8988T (cell line): Measurements from ENCODE around the gene NRP1.

Experiments
- DNase-seq: peaks from one replicate; pipeline ENCODE4 v3.0.0; 2011

The NRP1 gene

DNA sequence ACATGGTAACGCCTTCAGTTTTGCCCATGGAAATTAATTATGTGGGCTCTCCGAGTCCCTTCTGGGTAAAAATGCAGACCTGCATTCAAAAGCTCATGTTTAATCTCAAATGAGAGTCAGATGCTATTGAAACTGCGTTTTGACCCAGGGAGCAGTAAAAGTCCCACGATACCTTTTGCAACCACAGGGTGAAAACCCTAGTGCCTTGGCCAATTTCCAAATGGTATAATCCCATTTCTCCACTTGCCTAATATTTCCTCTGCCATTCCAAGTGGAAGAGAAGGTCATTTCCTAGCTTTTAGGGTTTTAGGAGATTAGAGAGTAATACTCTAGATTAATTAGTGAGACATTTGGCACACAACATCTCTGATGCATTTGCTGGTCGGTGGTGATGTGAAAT, 132.5 kb downstream of the NRP1 start:
- no peak for DNase-seq

DNA sequence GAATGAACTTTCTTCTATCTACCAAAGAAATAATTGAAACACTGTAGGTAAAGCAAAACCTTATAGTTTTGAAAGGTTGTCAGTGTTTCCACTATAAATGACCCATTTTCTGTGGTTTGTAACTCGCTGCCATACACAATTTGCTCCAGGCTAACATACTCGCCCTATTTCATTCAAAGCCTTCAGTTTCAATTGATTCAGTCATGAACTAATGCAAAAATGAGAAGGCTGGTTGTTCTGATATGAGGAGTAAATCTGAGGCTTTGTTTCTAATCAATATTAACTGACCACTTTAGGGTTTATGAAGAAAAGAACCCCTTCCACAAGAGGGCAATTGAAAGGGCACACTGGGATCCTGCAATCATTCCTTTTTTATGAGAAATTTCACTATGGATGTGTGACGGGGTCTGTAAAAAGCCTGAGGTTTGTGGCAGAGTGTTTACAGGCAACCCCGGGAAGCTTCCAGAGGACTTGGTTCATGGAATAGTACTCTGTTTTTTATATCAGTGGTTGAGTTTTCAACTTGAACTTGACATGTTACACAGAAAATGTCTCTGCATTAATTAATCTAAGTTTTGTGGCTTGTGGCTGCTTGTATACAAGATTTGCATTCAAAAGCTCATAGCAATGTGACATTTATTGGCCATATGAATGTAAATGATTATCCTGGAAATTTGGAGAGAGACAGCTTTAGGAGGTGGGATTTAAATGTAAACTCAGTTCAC, 133.2 kb downstream of the NRP1 start:
- no peak for DNase-seq

DNA sequence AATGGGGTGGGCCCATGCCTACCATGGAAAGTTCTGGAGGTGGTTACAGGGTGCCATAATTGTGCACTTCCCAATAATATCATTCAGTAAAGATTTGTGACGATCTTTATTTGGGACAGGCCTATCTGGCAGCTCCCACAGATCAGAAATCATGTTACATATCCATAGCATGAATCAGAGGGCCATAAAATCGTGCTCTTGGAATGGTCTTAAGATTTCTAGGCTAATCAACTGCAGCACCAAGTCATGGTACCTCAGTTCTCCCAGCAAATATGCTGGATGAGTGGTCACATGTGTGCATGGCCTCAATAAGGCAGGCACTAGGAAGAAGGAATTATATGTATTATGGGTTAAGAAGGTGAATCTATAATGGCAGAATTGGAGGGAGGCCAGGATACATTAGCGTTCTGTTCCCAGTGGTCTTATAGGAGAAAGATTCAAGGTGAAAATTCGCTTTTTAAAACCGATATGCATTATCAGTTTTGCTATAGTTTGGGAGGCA, 134.7 kb downstream of the NRP1 start:
- DNase-seq: no peak

DNA sequence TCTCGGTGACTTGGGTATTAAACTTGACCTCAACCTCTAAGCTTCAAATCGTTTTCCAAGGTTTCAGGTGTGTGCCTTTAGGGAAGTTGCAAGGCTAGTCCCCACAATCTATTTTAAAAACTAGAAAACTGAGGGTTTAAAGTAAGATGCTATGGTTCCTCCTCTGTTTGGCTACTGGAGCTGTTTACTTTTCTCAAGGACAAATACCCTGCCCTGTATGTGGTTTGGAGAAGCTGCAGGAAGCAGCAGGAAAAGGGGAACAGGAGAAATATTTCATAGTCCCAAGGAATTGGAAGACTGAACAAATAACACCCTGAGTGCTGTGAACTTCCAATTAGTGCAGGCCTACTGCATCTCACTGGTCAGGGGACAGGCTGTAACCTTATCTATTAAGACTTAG, 135.9 kb downstream of the NRP1 start:
- no peak for DNase-seq

DNA sequence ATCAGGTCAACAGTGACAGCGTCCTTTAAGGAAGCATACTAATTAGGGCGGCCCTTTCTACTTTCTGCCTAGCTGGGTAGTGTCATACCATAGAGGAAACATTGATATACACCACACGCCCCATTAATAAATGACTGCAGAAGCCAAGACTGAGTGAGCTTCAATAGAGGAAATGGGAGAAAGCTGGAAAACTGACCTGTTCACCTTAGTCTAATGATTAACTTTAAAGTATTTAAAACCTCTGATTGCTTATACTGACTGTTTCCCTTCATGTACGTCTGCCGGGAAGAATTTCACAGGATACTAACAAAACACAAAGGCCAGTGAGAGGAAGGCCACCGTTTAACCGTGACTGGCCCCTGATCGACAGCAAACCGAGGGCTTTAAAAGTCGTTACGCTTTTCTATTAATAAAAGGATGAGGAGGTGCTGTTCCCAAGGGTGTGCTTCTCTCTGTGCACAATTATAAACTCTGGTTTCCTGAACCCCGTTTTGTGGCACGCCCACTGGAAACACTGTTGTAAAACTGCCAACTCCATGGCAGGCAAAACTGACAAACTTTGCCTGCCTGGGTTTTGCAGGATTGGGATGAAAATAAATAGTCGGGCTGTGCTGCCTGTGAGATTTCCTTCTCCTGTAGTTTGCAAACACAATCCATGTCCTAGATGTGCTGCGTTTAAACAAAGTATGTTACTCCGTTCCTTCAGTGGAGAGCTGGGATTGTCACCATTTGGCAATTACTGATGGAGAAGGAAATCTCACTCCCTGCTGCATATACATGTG, 137.6 kb downstream of the NRP1 start:
- no peak for DNase-seq

DNA sequence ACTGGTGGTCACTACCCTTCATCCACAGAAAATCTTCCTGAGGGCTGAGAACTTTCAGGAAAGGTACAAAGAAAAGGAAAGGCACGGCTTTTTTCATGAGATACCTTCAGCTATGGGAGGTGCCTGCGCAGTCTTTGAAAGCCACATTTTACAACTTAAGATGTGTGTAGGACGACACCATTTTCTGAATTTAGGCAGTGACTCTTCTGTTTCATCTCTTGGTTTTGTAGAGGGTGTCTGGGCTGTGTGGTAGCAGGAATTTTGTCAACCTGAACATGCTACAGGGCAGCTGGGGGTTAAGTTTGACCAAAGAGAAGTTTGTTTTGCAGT, 138.1 kb downstream of the NRP1 start:
- no peak for DNase-seq

DNA sequence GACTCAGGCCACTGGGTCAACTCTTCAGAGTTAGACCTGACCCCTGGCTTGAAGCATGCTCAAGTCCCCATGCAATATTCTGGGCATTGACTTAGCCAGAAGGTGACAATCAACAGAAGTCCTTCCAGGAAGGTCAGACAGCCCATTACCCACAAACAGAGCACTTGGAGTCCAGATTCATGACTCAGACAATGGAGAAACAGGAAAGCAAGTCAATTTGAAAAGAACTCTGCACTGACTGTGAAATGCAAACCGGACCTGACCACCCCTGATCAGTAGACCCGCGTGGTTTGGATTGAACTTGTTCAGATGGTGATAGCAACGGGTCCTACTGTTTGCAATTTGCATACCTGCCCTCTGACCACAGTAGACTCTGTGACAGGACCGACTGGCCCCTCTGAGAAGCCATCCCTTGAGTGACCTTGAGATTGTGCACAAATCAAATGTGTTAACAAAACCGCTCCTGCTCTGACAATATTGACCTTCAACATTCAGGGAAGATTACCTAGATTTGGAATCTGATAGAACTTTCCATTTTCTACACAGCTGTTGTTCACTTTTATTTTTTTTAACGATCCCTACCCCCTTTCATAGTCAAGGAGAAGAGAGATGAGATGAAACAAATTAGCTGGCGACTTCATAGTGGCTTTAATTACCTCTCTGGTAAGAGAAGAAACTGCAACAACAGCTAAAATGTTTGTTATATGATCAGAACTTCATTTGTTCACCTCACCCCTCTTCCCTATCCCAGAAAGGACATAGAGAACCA, 138.7 kb downstream of the NRP1 start:
- DNase-seq: no peak

DNA sequence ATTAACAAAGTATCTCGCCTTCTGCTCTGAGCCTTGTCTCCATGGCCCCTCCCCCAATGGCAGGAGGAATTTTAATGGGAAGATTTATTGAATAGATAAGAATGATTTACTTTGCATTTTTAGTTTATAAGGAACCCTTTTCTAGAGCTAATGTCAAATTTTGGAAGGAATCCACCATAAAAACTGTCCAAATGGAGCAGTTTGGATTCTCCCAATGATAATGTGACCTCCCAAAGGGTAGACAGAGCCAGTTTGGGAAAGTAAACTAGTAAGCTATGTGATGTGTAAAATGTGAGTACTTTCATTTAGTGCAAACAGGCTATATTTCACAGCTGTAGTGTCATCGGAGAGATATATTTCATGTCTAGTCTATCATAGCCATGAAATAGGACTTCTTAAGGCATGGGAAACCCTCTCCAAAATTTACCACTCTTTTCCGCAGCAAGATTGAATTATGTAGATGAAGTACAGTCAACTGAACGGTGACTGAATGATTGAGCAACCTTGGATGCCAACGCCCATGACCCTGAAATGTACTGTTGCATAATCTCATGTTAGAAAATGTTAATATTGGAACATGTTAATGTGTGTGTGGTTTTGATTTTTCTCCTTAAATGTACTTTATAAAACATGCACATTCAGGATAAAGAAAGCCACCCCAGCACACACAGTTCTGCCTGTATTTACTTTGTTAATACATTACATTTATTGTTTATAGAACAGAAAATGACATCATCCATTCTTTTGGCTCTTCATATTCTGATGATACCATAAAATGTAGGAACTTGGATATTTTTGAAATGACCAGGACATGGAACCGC, 140.6 kb downstream of the NRP1 start:
- no peak for DNase-seq

DNA sequence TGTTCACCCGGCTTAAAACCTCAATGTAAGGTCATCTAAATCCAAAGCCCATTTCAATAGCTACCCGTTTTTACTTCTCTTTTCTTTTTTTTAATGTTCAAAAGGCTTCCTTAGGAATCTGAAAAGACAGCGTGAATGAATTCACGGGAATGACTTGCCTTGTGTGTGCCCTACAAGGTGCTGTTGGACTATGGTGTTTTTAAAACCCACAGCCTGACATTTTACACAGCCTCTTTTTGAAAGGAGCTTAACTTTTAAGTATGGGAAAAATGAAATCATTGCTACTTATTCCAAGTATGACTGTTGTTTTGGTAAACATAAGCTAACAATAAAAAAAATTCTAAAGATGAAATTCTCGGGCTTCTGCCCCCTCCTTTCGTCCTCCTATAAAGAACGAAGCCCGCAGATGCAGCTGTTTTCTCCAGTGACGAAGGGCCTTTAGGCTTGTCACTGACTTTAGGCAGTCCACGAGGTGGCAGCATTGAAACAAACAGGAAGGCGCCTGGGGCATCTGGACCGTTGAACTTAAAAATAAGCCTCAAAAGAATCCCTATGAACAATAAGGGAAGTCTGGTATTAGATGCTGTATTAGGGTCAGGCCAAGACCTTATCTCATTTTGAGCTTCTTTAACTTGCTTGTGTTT, 141.3 kb downstream of the NRP1 start:
- peak; percentile 39 for DNase-seq

DNA sequence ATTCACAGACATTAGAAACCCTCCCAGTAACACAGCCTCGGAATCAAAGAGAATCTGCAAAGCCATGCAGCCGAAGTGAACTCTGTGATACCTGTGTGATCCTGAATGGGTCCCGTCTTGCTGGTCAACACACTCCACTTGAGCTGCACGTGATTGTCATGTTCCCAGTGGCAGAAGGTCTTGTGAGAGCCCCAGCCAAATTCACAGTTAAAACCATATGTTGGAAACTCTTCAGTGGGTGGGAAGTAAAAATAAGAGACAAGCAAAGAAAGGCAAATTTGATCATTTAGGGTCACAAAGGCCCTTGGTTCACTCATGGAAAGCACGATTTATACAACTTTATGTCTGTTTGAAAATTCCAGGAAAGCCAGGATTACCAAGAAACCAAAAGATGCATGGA, 142.3 kb downstream of the NRP1 start:
- DNase-seq: no peak

DNA sequence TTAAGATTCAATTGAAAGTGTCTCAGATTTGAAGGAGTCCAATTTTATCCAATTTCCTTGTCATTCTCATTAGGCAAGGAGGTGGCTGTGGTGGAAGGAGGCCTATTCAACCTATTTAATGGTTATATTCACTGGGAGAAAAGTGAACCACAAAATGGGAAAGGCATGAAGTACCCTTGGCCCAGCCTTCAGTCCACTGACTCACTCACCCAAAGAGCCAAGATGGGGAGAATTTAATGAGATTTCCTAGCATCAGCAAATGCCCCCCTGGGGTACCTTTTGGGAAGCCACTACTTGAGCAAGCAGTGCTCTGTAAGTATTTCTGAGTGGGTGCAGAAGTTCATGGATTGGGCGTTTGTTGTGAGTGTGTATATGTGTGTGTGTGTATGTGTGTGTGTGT, 144.1 kb downstream of the NRP1 start:
- DNase-seq: no peak

DNA sequence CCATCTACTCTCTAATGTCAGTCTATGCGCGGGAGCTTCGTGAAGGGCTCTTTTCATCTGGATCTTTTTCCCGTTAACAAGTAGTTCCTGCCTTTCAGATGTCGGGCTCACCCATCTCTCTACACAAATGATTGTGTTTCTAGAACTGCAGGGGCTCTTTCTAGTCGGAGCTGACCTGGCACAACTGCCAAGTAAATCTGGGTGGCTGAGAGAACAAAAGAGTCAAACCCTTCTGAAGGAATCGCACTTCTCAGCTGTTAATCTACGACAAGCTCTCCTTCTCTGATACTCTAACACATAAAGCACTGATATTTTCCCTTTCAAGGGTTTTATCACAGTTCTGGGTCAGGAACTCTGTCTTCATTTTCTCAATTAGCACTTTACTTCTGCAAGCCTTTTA, 144.7 kb downstream of the NRP1 start:
- no peak for DNase-seq

DNA sequence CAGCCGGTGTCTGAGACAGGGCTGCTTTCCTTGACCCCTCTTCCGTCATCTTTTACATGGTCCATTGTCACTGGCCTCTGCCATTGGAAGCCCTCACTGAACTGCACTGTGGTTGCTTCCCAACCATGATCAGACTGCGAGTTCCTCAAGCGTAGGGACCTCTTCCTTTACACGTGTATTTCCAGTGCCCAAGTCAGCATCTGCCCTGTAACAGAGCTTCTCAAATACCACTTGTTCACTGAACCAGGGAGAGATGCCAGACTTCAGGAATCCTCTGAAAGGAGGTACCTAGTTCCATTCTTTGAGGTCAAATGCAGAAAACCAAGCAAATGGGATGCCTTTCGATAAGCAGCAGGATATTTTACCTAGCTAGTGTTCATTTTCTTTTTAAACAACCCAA, 145.1 kb downstream of the NRP1 start:
- no peak for DNase-seq

DNA sequence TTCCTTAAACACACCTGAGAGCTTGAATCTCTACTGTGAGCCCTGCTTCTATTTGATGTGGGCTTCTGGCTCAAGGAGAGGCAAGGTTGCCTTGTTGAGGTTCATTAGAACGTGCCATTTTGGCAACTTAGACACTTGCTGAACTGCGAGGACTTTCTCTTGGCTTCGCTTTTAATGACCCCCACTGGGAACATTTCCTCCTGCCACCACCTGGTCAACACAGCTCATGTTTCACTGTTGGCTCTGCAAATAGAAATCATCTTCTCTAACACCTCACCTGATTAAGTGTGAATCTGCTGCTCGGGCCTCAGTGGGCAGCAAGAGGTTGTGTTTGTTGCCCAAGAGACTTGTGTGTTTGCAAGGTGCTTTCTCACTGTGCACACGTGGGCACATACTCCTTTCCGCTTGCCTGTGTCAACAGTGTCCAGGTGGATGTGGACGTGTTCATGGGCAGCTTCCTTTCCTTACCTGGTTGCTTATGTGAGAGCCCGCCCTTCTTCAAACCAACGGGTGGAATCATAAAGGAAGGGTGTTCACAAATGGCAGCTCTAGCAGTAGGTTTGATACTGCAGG, 147.0 kb downstream of the NRP1 start:
- DNase-seq: no peak

DNA sequence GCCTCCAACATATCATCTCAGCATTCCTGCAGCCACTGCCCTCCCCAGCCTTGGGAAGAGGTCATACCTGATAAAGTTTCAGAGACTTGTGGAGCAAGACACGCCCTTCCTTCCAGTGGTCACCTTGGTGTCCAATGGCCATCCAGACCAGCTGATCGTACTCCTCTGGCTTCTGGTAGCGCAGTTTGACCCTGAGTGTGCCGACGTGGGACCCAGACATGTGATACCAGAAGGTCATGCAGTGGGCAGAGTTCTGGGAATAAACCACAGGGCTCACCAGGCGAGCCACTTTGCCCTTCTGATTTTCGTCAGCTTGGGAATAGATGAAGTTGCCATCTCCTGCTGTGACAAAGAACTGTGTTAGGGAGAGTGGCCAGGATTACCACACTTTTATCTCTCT, 148.3 kb downstream of the NRP1 start:
- no peak for DNase-seq

DNA sequence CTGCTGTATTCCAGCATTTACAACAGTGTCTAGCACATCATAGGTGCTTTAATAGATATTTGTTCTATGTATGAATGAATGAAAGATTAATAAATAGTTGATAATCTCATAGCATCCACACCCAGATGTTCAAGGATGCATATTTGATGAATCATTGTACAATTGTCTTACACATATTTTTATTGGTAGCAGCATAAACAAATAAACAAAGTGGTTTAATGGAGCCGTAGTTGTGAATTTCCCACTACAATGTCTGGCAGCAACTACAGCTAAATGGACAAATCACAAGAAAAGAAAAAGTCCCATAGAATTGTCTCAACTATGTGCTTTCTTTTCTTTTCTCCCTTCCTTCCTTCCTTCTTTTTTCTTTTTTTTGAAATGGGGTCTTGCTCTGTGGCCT, 150.8 kb downstream of the NRP1 start:
- no peak for DNase-seq

DNA sequence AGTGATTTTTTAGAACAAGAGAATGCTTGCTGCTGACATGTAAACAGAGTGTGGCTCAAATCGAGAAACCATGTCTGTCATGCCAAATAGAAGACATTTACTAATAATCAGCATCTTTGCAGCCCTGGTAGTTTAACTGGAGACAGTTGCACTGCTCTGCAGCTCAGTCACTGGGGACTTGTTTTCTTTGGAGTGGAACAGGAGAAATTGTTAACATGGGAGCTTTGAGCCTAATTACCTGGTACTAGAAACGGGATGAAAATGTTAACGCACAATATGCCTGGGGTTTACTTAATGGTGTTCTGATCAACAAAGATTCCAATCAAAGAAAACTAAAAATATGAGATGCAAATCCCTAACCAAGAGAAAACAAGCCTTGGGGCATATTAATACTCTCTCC, 153.5 kb downstream of the NRP1 start:
- DNase-seq: no peak

DNA sequence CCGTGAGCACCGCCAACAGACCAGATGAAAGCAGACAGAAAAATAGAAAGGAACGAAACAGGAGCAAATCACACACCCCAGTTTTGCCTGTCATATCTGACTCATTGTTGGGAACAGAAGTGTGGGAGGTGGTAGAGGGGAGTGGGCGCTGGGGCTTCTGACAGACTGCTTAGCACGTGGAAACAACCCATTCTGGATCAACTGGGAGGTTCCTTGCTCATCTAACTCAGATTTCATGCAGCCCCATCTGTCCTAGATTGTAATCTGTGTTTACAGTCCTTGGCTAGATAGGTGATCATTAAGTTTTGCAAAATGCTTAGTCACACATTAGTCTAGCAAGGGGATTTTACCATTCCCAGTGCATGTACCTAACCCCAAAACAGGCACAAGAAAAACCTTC, 154.1 kb downstream of the NRP1 start:
- no peak for DNase-seq

DNA sequence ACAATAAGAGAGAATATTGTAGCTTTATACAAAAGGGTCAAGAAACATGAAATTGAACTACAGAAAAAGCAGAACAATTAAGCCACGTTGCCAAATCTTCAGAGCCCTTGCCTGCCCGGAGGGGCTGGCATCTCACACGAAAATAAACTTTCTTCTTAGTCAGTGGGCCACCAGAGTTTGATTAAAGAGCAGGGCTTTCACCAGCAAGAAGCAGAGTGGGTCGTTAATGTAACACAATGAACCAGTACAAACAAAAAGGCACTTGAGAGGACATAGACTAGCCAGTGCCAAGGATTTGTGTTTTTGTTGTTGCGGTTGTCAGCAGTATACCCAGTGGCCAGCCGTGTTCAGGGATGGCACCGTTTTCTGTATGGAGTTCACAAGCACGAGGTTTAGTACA, 155.4 kb downstream of the NRP1 start:
- no peak for DNase-seq

DNA sequence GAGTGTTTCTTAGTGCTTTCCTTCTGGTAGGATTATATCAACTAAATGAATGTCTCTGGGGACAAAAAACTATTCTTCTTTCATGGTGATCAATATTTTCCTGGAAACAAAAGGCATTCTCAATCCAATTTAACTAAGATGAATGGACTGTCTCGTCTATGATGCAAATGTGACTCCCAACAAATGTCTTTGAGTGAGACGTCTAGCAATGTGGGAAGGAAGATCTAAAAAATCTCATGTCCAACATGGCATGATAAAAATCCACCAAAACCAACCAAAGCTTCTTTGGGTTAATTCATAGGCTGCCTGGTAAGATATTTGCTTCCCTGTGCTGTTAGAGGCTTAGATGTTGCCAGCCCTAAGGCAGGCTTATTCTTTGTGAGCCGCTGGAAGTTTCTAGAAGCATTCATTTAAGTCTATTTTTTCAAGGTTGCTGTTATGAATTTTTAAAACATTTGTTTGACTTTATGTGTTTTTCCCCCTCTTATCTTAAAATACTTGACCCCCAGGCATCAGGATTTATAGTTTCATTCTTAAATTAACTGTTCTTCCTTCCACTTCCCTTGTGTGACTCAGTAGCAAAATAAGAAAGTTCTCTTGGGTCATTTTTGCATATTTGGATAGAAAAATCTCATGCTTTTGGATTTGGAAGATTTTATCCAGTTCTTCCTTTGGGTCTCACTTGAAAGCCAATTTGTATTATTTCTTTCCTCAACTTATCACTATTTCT, 156.3 kb downstream of the NRP1 start:
- no peak for DNase-seq

DNA sequence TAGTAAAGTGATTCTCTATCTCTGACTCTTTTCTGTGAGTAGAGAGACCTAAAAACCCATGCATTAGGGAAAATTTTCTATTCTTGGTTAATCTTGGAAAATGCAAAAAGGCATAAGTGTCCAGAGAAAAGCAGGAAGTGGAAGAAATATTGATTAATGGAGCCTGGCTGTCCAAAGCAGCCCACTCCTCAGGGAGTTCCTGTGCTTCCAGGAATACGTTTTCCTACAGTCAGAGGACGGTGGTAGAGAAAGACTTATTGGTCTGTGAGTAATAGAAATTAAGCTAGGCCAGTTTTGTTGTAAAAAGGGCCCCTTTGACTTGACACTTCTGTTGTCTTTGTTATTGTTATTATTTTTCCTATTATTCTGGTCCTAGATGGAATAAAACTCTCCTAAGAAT, 157.8 kb downstream of the NRP1 start:
- no peak for DNase-seq
